Measurements from ENCODE around the gene RPL29.
"Not testable (repeated sequence)": the region's sequence is repeated elsewhere in the genome, so short reads cannot be mapped to it uniquely, and the experiment has no call there.

The RPL29 gene

GRCh38 chr3:52034651-52035050 is 39.0 kb upstream of the RPL29 start:
- no peak for DNase-seq (ENCODE audit: low spot score)
- peak overlapping the region; percentile 63 for H2BK15ac ChIP-seq (ENCODE audit: low read length)
- no peak overlapping the region for H3K4me3 ChIP-seq (ENCODE audit: low read length in 2 of 2)
- peaks cover under 1 to 10% of the 10 kb centered on the region in 2 donors for H3K4me1 ChIP-seq (ENCODE audit: control insufficient read depth in 2 of 2, insufficient read depth in 1 of 2, low read depth in 1 of 2, low read length in 2 of 2)
- H2AK5ac ChIP-seq (ENCODE audit: low read depth, low read length) = peak overlapping the region; percentile 85
- H2BK5ac ChIP-seq (ENCODE audit: low read length) = peak overlapping the region; percentile 77
- H3K18ac ChIP-seq (ENCODE audit: low read length) = peak overlapping the region; percentile 67
- H3K23ac ChIP-seq (ENCODE audit: low read depth, low read length, poor library complexity) = no peak overlapping the region
- no peak overlapping the region for H3K9ac ChIP-seq (ENCODE audit: low read depth, low read length, poor library complexity)
- no peaks in the 10 kb centered on the region for H3K36me3 ChIP-seq (replicated peaks in 1 of 2; ENCODE audit: control insufficient read depth in 2 of 2, insufficient read depth in 2 of 2, low read length in 2 of 2)
- H3K4ac ChIP-seq (ENCODE audit: low read length) = no peak overlapping the region
- H3K14ac ChIP-seq (ENCODE audit: low read length) = no peak overlapping the region
- H2BK12ac ChIP-seq (ENCODE audit: low read length) = no peak overlapping the region
- H3K27ac ChIP-seq (replicated peaks; ENCODE audit: low read length) = no peak overlapping the region
- H2BK120ac ChIP-seq (ENCODE audit: low read depth, low read length) = no peak overlapping the region
- no CpG with 5 or more reads among the region's 3 CpGs for WGBS, 2 donors (ENCODE audit: extremely low coverage in 2 of 2, insufficient read length in 2 of 2, insufficient replicate concordance in 1 of 2)
- no peak overlapping the region for H4K91ac ChIP-seq (ENCODE audit: low read depth, low read length, poor library complexity)
- H3K27me3 ChIP-seq (ENCODE audit: control insufficient read depth in 3 of 3, insufficient read depth in 3 of 3, low read depth in 1 of 3, low read length in 3 of 3) = peaks cover 0 to 62% (median 0%) of the 10 kb centered on the region in 3 experiments
- no peaks in the 10 kb centered on the region for H3K9me3 ChIP-seq (replicated peaks in 1 of 2; ENCODE audit: control insufficient read depth in 2 of 2, insufficient read depth in 1 of 2, low read depth in 1 of 2, low read length in 2 of 2)
- no peak overlapping the region for H4K8ac ChIP-seq (ENCODE audit: low read depth, low read length)
- H3K79me1 ChIP-seq (ENCODE audit: low read depth, low read length) = no peaks in the 10 kb centered on the region
- no peak overlapping the region for H3K4me2 ChIP-seq (ENCODE audit: insufficient read depth, low read length, poor library complexity, severe bottlenecking)
- no peak overlapping the region for H2AFZ ChIP-seq (ENCODE audit: low read length)

- H3K4me2 ChIP-seq (ENCODE audit: insufficient read depth, low read length, poor library complexity, severe bottlenecking) = no peak overlapping the region
- no CpG with 5 or more reads among the region's 5 CpGs for WGBS, 2 donors (ENCODE audit: extremely low coverage in 2 of 2, insufficient read length in 2 of 2, insufficient replicate concordance in 1 of 2)
- no peak overlapping the region for H4K91ac ChIP-seq (ENCODE audit: low read depth, low read length, poor library complexity)
- H3K27me3 ChIP-seq (ENCODE audit: control insufficient read depth in 3 of 3, insufficient read depth in 3 of 3, low read depth in 1 of 3, low read length in 3 of 3) = peaks cover 0 to 57% (median 0%) of the 10 kb centered on the region in 3 experiments
- H3K4ac ChIP-seq (ENCODE audit: low read length) = no peak overlapping the region
- no peak overlapping the region for H2BK12ac ChIP-seq (ENCODE audit: low read length)
- H3K9ac ChIP-seq (ENCODE audit: low read depth, low read length, poor library complexity) = no peak overlapping the region
- no peak overlapping the region for H3K27ac ChIP-seq (replicated peaks; ENCODE audit: low read length)
- no peak overlapping the region for H4K8ac ChIP-seq (ENCODE audit: low read depth, low read length)
- no peak overlapping the region for H3K4me3 ChIP-seq (ENCODE audit: low read length in 2 of 2)
- no peaks in the 10 kb centered on the region for H3K36me3 ChIP-seq (replicated peaks in 1 of 2; ENCODE audit: control insufficient read depth in 2 of 2, insufficient read depth in 2 of 2, low read length in 2 of 2)
- no peaks in the 10 kb centered on the region for H3K9me3 ChIP-seq (replicated peaks in 1 of 2; ENCODE audit: control insufficient read depth in 2 of 2, insufficient read depth in 1 of 2, low read depth in 1 of 2, low read length in 2 of 2)
- no peak overlapping the region for H3K23ac ChIP-seq (ENCODE audit: low read depth, low read length, poor library complexity)
- peaks cover 0 to 8% of the 10 kb centered on the region in 2 donors for H3K4me1 ChIP-seq (ENCODE audit: control insufficient read depth in 2 of 2, insufficient read depth in 1 of 2, low read depth in 1 of 2, low read length in 2 of 2)
- H2AFZ ChIP-seq (ENCODE audit: low read length) = no peak overlapping the region
- peak overlapping the region; percentile 85 for H2AK5ac ChIP-seq (ENCODE audit: low read depth, low read length)
- DNase-seq (ENCODE audit: low spot score) = no peak
- no peak overlapping the region for H2BK120ac ChIP-seq (ENCODE audit: low read depth, low read length)
- peak overlapping the region; percentile 63 for H2BK15ac ChIP-seq (ENCODE audit: low read length)
- H3K79me1 ChIP-seq (ENCODE audit: low read depth, low read length) = no peaks in the 10 kb centered on the region
- peak overlapping the region; percentile 77 for H2BK5ac ChIP-seq (ENCODE audit: low read length)
- H3K14ac ChIP-seq (ENCODE audit: low read length) = no peak overlapping the region
- peak overlapping the region; percentile 67 for H3K18ac ChIP-seq (ENCODE audit: low read length)
Observed at GRCh38 chr3:52034212-52034611, 38.5 kb upstream of the RPL29 start.

GRCh38 chr3:52033748-52034147 is 38.1 kb upstream of the RPL29 start:
- H3K36me3 ChIP-seq (replicated peaks in 1 of 2; ENCODE audit: control insufficient read depth in 2 of 2, insufficient read depth in 2 of 2, low read length in 2 of 2); H2BK5ac ChIP-seq (ENCODE audit: low read length); H3K23ac ChIP-seq (ENCODE audit: low read depth, low read length, poor library complexity); H4K91ac ChIP-seq (ENCODE audit: low read depth, low read length, poor library complexity); H3K4me1 ChIP-seq (ENCODE audit: control insufficient read depth in 2 of 2, insufficient read depth in 1 of 2, low read depth in 1 of 2, low read length in 2 of 2); H3K14ac ChIP-seq (ENCODE audit: low read length); H3K4me3 ChIP-seq (ENCODE audit: low read length in 2 of 2); DNase-seq (ENCODE audit: low spot score); H3K27ac ChIP-seq (replicated peaks; ENCODE audit: low read length); H2BK15ac ChIP-seq (ENCODE audit: low read length); H3K79me1 ChIP-seq (ENCODE audit: low read depth, low read length); H4K8ac ChIP-seq (ENCODE audit: low read depth, low read length); H3K4ac ChIP-seq (ENCODE audit: low read length); H2BK120ac ChIP-seq (ENCODE audit: low read depth, low read length); H2AK5ac ChIP-seq (ENCODE audit: low read depth, low read length); H2BK12ac ChIP-seq (ENCODE audit: low read length); H3K9me3 ChIP-seq (replicated peaks in 1 of 2; ENCODE audit: control insufficient read depth in 2 of 2, insufficient read depth in 1 of 2, low read depth in 1 of 2, low read length in 2 of 2); H3K9ac ChIP-seq (ENCODE audit: low read depth, low read length, poor library complexity); H3K4me2 ChIP-seq (ENCODE audit: insufficient read depth, low read length, poor library complexity, severe bottlenecking); H2AFZ ChIP-seq (ENCODE audit: low read length); H3K18ac ChIP-seq (ENCODE audit: low read length): not testable (repeated sequence)
- no CpG with 5 or more reads among the region's 6 CpGs for WGBS, 2 donors (ENCODE audit: extremely low coverage in 2 of 2, insufficient read length in 2 of 2, insufficient replicate concordance in 1 of 2)
- H3K27me3 ChIP-seq (ENCODE audit: control insufficient read depth in 3 of 3, insufficient read depth in 3 of 3, low read depth in 1 of 3, low read length in 3 of 3) = peaks cover 0 to 53% (median 0%) of the 10 kb centered on the region in 3 experiments

- Histone ChIP-seq H3K27me3 (ENCODE audit: control insufficient read depth in 3 of 3, insufficient read depth in 3 of 3, low read depth in 1 of 3, low read length in 3 of 3) (peaks cover 0 to 44% (median 0%) of the 10 kb centered on the region in 3 experiments), H2AFZ (ENCODE audit: low read length) (no peak overlapping the region), H3K4me1 (ENCODE audit: control insufficient read depth in 2 of 2, insufficient read depth in 1 of 2, low read depth in 1 of 2, low read length in 2 of 2) (peaks cover 0 to 8% of the 10 kb centered on the region in 2 donors), H2BK15ac (ENCODE audit: low read length) (peak overlapping the region; percentile 30), H4K8ac (ENCODE audit: low read depth, low read length) (no peak overlapping the region), H3K14ac (ENCODE audit: low read length) (peak overlapping the region; percentile 73), H3K4me2 (ENCODE audit: insufficient read depth, low read length, poor library complexity, severe bottlenecking) (no peak overlapping the region), H3K27ac (replicated peaks; ENCODE audit: low read length) (no peak overlapping the region), H3K79me1 (ENCODE audit: low read depth, low read length) (no peaks in the 10 kb centered on the region), H3K18ac (ENCODE audit: low read length) (peak overlapping the region; percentile 53), H3K36me3 (replicated peaks in 1 of 2; ENCODE audit: control insufficient read depth in 2 of 2, insufficient read depth in 2 of 2, low read length in 2 of 2) (no peaks in the 10 kb centered on the region), H2BK12ac (ENCODE audit: low read length) (no peak overlapping the region), H2BK120ac (ENCODE audit: low read depth, low read length) (no peak overlapping the region), H3K9me3 (replicated peaks in 1 of 2; ENCODE audit: control insufficient read depth in 2 of 2, insufficient read depth in 1 of 2, low read depth in 1 of 2, low read length in 2 of 2) (no peaks in the 10 kb centered on the region), H3K4ac (ENCODE audit: low read length) (no peak overlapping the region), H3K9ac (ENCODE audit: low read depth, low read length, poor library complexity) (peak overlapping the region; percentile 3), H3K23ac (ENCODE audit: low read depth, low read length, poor library complexity) (peak overlapping the region; percentile 53), H2AK5ac (ENCODE audit: low read depth, low read length) (peak overlapping the region; percentile 56), H3K4me3 (ENCODE audit: low read length in 2 of 2) (no peak overlapping the region), H4K91ac (ENCODE audit: low read depth, low read length, poor library complexity) (peak overlapping the region; percentile 45), H2BK5ac (ENCODE audit: low read length) (peak overlapping the region; percentile 78)
- WGBS, 2 donors (ENCODE audit: extremely low coverage in 2 of 2, insufficient read length in 2 of 2, insufficient replicate concordance in 1 of 2) = no CpG with 5 or more reads among the region's 11 CpGs
- no peak for DNase-seq (ENCODE audit: low spot score)
Observed at GRCh38 chr3:52032702-52033408, 37.2 kb upstream of the RPL29 start.
